Astrocyte of the spinal cord (primary cell): Measurements from ENCODE around the gene TRHDE.

Experiments used
- DNase-seq: peaks from one replicate; pipeline ENCODE4 v3.0.0; 2011; ENCODE audit warnings: low read depth, low spot score
- H3K4me3 ChIP-seq: 2 replicates; pipeline ENCODE4 v1.5.1; 2011; ENCODE audit warnings: low read depth, mild to moderate bottlenecking, low read length, moderate library complexity
- CTCF ChIP-seq: IDR thresholded peaks from 2 replicates; pipeline ENCODE4 v1.5.1; 2012; ENCODE audit warnings: low read depth, mild to moderate bottlenecking, low read length, inconsistent platforms
- in situ Hi-C: cut with HindIII; loops from 2 replicates; pipeline ENCODE4 v1.10.0; 2017; ENCODE audit warnings: low sequenced_read_pairs

The TRHDE gene

GRCh38 chr12:72491426-72491825 lies 219.3 kb downstream of the TRHDE start:
- in situ Hi-C loops, result no loop called here
- H3K4me3 ChIP-seq, result no peak overlapping the region
- DNase-seq, result no peak
- no peak for TF ChIP-seq CTCF

- no peak for TF ChIP-seq CTCF
- in situ Hi-C loops, result no loop called here
- no peak for DNase-seq
- H3K4me3 ChIP-seq, result no peak overlapping the region
Measured at GRCh38 chr12:72493407-72493806, 221.2 kb downstream of the TRHDE start.

- in situ Hi-C loops, result no loop called here
- no peak for TF ChIP-seq CTCF
- DNase-seq, result no peak
Measured at GRCh38 chr12:72498354-72498753, 226.2 kb downstream of the TRHDE start.

GRCh38 chr12:72499244-72499643 lies 227.1 kb downstream of the TRHDE start:
- in situ Hi-C loops, result no loop called here
- DNase-seq, result no peak
- H3K4me3 ChIP-seq, result no peak overlapping the region
- TF ChIP-seq CTCF, result no peak

More at GRCh38 chr12:72498354-72498753, 226.2 kb downstream of the TRHDE start:
- H3K4me3 ChIP-seq, result no peak overlapping the region

GRCh38 chr12:72502546-72502945 lies 230.4 kb downstream of the TRHDE start:
- no peak for TF ChIP-seq CTCF
- no peak overlapping the region for H3K4me3 ChIP-seq

GRCh38 chr12:72505227-72505626 lies 233.1 kb downstream of the TRHDE start:
- in situ Hi-C loops, result no loop called here
- H3K4me3 ChIP-seq, result no peak overlapping the region
- no peak for TF ChIP-seq CTCF
- no peak for DNase-seq

More at GRCh38 chr12:72502546-72502945, 230.4 kb downstream of the TRHDE start:
- in situ Hi-C loops, result no loop called here
- DNase-seq, result no peak

- in situ Hi-C loops, result no loop called here
- DNase-seq, result no peak
- TF ChIP-seq CTCF, result no peak
- no peak overlapping the region for H3K4me3 ChIP-seq
Measured at GRCh38 chr12:72509891-72510290, 237.7 kb downstream of the TRHDE start.
